Bronchial epithelial cell (primary cell): Measurements from ENCODE around the gene ZMYND8. TPM values are rescaled to one million over a fixed set of nuclear protein-coding genes. Genes with fewer than 3 reads are reported as not detected.

ENCODE experiments used
- DNase-seq: peaks from one replicate; pipeline ENCODE4 v3.0.0-alpha.2; 2010; ENCODE audit warnings: low read depth
- FAIRE-seq: peaks from 2 replicates; lab custom pipeline; 2011; peaks lifted over from hg19 to GRCh38; lab: Jason Lieb, UNC
- H3K27me3 ChIP-seq: 2 replicates; pipeline ENCODE4 v1.5.1; 2011; ENCODE audit warnings: low read length; ENCODE audit not compliant: control insufficient read depth, insufficient read depth
- H3K36me3 ChIP-seq: 2 replicates; pipeline ENCODE4 v1.5.1; 2011; ENCODE audit warnings: low read length; ENCODE audit not compliant: control insufficient read depth, insufficient read depth
- H3K4me3 ChIP-seq: 2 replicates; pipeline ENCODE4 v1.5.1; 2011; ENCODE audit warnings: mild to moderate bottlenecking, low read depth, low read length, control low read depth
- CTCF ChIP-seq: IDR thresholded peaks from 2 replicates; pipeline ENCODE4 v1.5.1; 2011; ENCODE audit warnings: mild to moderate bottlenecking, moderate library complexity, low read length, control low read depth, inconsistent platforms; ENCODE audit not compliant: insufficient read depth, severe bottlenecking
- total RNA-seq: library from RNA; depleted of rRNA; stranded (reverse); fragments of >200 nt; gene quantifications from 2 replicates; pipeline ENCODE4 v1.2.1, GENCODE V29; 2014

Gene ZMYND8
- total RNA-seq, 1 donor from 2014 or later, result 13.4 TPM

GRCh38 chr20:47298624-47299023 is 57.9 kb downstream of the ZMYND8 start:
- DNase-seq (no peak), FAIRE-seq (no peak)
- Histone ChIP-seq H3K27me3 (no peaks in the 10 kb centered on the region), H3K36me3 (peaks cover 28% of the 10 kb centered on the region), H3K4me3 (no peak overlapping the region)
- no peak for TF ChIP-seq CTCF

- TF ChIP-seq CTCF, result no peak
- no peaks in the 10 kb centered on the region for H3K27me3 ChIP-seq
- FAIRE-seq (no peak), DNase-seq (no peak)
- H3K36me3 ChIP-seq, result peaks cover 27% of the 10 kb centered on the region
- no peak overlapping the region for H3K4me3 ChIP-seq
These were observed 58.8 kb downstream of the ZMYND8 start for GRCh38 chr20:47297746-47298145.

GRCh38 chr20:47296950-47297349 is 59.5 kb downstream of the ZMYND8 start:
- FAIRE-seq, result no peak
- Histone ChIP-seq H3K4me3 (no peak overlapping the region), H3K36me3 (peaks cover 28% of the 10 kb centered on the region), H3K27me3 (no peaks in the 10 kb centered on the region)
- DNase-seq, result no peak
- TF ChIP-seq CTCF, result no peak

- no peaks in the 10 kb centered on the region for H3K27me3 ChIP-seq
- H3K4me3 ChIP-seq, result no peak overlapping the region
- peaks cover 32% of the 10 kb centered on the region for H3K36me3 ChIP-seq
- peak; percentile 95 for DNase-seq
- TF ChIP-seq CTCF, result no peak
- FAIRE-seq, result no peak
These were observed 60.5 kb downstream of the ZMYND8 start for GRCh38 chr20:47295921-47296426.

- Histone ChIP-seq H3K36me3 (peaks cover 31% of the 10 kb centered on the region), H3K4me3 (no peak overlapping the region), H3K27me3 (no peaks in the 10 kb centered on the region)
- no peak for TF ChIP-seq CTCF
- FAIRE-seq (no peak), DNase-seq (no peak)
These were observed 61.2 kb downstream of the ZMYND8 start for GRCh38 chr20:47295129-47295813.
